ENCODE results near the gene SFI1. TPM values are rescaled to one million over a fixed set of nuclear protein-coding genes. Genes with fewer than 3 reads are reported as not detected.

SFI1 gene
- total and polyA plus RNA-seq, 4 donors, result 3.1 to 16.2 (median 7.4) TPM

DNA sequence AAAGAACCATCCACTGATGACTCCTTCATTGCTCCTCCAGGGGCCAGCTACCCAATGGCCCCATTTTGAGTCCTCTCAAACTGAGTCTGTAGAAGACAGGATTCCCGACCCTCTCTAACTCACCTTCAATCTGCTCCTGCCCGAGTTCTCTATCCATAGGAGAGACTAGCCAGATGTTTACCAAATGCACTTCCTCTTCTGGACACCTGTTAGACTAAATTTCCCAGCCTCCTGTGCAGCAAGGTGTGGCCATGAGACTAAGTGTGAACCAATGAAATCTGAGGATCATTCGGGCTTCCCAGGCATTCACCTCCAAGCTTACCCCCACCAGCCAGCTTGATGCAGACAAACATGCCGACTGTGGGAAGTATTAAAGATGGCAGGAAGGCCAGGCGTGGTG is 158.1 kb downstream of the SFI1 start:
- H3K27ac ChIP-seq (ENCODE audit: low read depth in 1 of 2, low read length in 2 of 2), result no peak overlapping the region
- TF ChIP-seq, protein P1, sequence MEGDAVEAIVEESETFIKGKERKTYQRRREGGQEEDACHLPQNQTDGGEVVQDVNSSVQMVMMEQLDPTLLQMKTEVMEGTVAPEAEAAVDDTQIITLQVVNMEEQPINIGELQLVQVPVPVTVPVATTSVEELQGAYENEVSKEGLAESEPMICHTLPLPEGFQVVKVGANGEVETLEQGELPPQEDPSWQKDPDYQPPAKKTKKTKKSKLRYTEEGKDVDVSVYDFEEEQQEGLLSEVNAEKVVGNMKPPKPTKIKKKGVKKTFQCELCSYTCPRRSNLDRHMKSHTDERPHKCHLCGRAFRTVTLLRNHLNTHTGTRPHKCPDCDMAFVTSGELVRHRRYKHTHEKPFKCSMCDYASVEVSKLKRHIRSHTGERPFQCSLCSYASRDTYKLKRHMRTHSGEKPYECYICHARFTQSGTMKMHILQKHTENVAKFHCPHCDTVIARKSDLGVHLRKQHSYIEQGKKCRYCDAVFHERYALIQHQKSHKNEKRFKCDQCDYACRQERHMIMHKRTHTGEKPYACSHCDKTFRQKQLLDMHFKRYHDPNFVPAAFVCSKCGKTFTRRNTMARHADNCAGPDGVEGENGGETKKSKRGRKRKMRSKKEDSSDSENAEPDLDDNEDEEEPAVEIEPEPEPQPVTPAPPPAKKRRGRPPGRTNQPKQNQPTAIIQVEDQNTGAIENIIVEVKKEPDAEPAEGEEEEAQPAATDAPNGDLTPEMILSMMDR (IDR thresholded peaks at IDR 0.05; ENCODE audit: low read depth, low read length, missing input control), result no peak
- TF ChIP-seq NR2F2 (IDR thresholded peaks at IDR 0.05), result no peak
- TF ChIP-seq, protein P2, sequence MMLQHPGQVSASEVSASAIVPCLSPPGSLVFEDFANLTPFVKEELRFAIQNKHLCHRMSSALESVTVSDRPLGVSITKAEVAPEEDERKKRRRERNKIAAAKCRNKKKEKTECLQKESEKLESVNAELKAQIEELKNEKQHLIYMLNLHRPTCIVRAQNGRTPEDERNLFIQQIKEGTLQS (IDR thresholded peaks at IDR 0.05), result no peak
- no peak for TF ChIP-seq YY1 (IDR thresholded peaks at IDR 0.05)
- no peak for TF ChIP-seq FOXA1 (IDR thresholded peaks at IDR 0.05)
- TF ChIP-seq HNF4A (conservative IDR thresholded peaks at IDR 0.05), result no peak
- TF ChIP-seq, protein P3, sequence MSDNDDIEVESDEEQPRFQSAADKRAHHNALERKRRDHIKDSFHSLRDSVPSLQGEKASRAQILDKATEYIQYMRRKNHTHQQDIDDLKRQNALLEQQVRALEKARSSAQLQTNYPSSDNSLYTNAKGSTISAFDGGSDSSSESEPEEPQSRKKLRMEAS (IDR thresholded peaks at IDR 0.05), result no peak
- no peak for TF ChIP-seq RAD21 (IDR thresholded peaks at IDR 0.05)
- no peak for TF ChIP-seq ZBTB33 (IDR thresholded peaks at IDR 0.05)
- TF ChIP-seq GABPA (IDR thresholded peaks at IDR 0.05 in 1 of 2, conservative IDR thresholded peaks at IDR 0.05 in 1 of 2), result no peak
- no peak for TF ChIP-seq RXRA (IDR thresholded peaks at IDR 0.05)
- TF ChIP-seq FOXA2 (IDR thresholded peaks at IDR 0.05), result no peak
- no peak for TF ChIP-seq TAF1 (conservative IDR thresholded peaks at IDR 0.05)
- TF ChIP-seq JUND (IDR thresholded peaks at IDR 0.05), result no peak
- TF ChIP-seq REST (IDR thresholded peaks at IDR 0.05), result no peak
- TF ChIP-seq HNF4G (IDR thresholded peaks at IDR 0.05), result no peak
- TF ChIP-seq SP1 (IDR thresholded peaks at IDR 0.05), result no peak
- no peak for TF ChIP-seq EGR1 (IDR thresholded peaks at IDR 0.05; ENCODE audit: low read depth in 2 of 2)
- peaks cover 0 to 5% (median 3%) of the 10 kb centered on the region in 4 donors for H3K36me3 ChIP-seq (ENCODE audit: control insufficient read depth in 4 of 4, insufficient read depth in 3 of 4, low read depth in 1 of 4, low read length in 3 of 4)
- H3K4me3 ChIP-seq (ENCODE audit: low read depth in 1 of 3, low read length in 3 of 3), result no peak overlapping the region
- no peak for DNase-seq (ENCODE audit: low spot score)
- 97% methylated on average over 5 of the region's 5 CpGs for WGBS
- H3K9me3 ChIP-seq (ENCODE audit: control insufficient read depth in 4 of 4, low read length in 3 of 4), result no peaks in the 10 kb centered on the region
- H3K9ac ChIP-seq (ENCODE audit: low read depth in 1 of 2, low read length in 2 of 2), result no peak overlapping the region
- no peaks in the 10 kb centered on the region for H3K4me1 ChIP-seq (ENCODE audit: control insufficient read depth in 4 of 4, insufficient read depth in 4 of 4, low read length in 3 of 4)
- no peaks in the 10 kb centered on the region for H3K27me3 ChIP-seq (ENCODE audit: control insufficient read depth in 4 of 4, insufficient read depth in 4 of 4, low read length in 3 of 4)

All from liver (tissue), 9 donors.